GM19328 (cell line): ENCODE results near the gene ERF.

Experiments
- ATAC-seq: cut with Tn5 transposase; IDR thresholded peaks from one replicate; pipeline ENCODE4 v1.9.1; 2021; ENCODE audit warnings: mild to moderate bottlenecking, moderate library complexity; ENCODE audit not compliant: unreplicated experiment

Gene ERF

GRCh38 chr19:42255766-42256745 is 1.1 kb upstream of the ERF start:
- ATAC-seq: no peak

- no peak for ATAC-seq
Measured at GRCh38 chr19:42254089-42254849, 659 bp downstream of the ERF start.

GRCh38 chr19:42253245-42254088 is 1.5 kb downstream of the ERF start:
- ATAC-seq: no peak

GRCh38 chr19:42252365-42253244 is 2.3 kb downstream of the ERF start:
- no peak for ATAC-seq

- ATAC-seq: no peak
Measured at GRCh38 chr19:42251572-42252358, 3.2 kb downstream of the ERF start.

GRCh38 chr19:42250666-42251531 is 4.0 kb downstream of the ERF start:
- ATAC-seq: no peak

GRCh38 chr19:42250183-42250665 is 4.7 kb downstream of the ERF start:
- no peak for ATAC-seq

GRCh38 chr19:42249769-42250168 is 5.2 kb downstream of the ERF start:
- no peak for ATAC-seq

- no peak for ATAC-seq
Measured at GRCh38 chr19:42249149-42249750, 5.7 kb downstream of the ERF start.

- ATAC-seq: no peak
Measured at GRCh38 chr19:42248270-42249148, 6.4 kb downstream of the ERF start.

GRCh38 chr19:42247640-42248199 is 7.2 kb downstream of the ERF start:
- no peak for ATAC-seq

- no peak for ATAC-seq
Measured at GRCh38 chr19:42246922-42247639, 7.8 kb downstream of the ERF start.

- ATAC-seq: no peak
Measured at GRCh38 chr19:42246143-42246921, 8.6 kb downstream of the ERF start.

- no peak for ATAC-seq
Measured at GRCh38 chr19:42245231-42245630, 9.7 kb downstream of the ERF start.
